Stomach (tissue), 4 donors: ENCODE data around the gene PTN.

ENCODE experiments used
- CTCF ChIP-seq, 7 experiments: fragments of 450-650 bp in 4 of 7; fragments of 200-600 bp in 3 of 7; sonication (generic) in 3 of 7; IDR thresholded peaks; one replicate each; pipeline ENCODE4 v1.5.1; 2016 to 2019; ENCODE audit warnings: antibody characterized with exemption in 7 of 7, control low read depth in 2 of 7, mild to moderate bottlenecking in 1 of 7
- EP300 ChIP-seq: sonication (generic); formaldehyde crosslinking; IDR thresholded peaks from one replicate; pipeline ENCODE4 v1.6.1; 2017; ENCODE audit warnings: antibody characterized with exemption
- POLR2A ChIP-seq, 4 donors: fragments of 450-650 bp; IDR thresholded peaks; one replicate each; pipeline ENCODE4 v1.6.1; 2016; ENCODE audit warnings: antibody characterized with exemption in 4 of 4, control low read depth in 2 of 4, mild to moderate bottlenecking in 1 of 4, moderate library complexity in 1 of 4
- POLR2AphosphoS5 ChIP-seq, 3 donors: sonication (generic); formaldehyde crosslinking; IDR thresholded peaks; one replicate each; pipeline ENCODE4 v1.6.1; 2016; ENCODE audit warnings: antibody characterized with exemption in 3 of 3

GRCh38 chr7:137269240-137269639 lies 74.3 kb downstream of the PTN start:
- TF ChIP-seq POLR2A (IDR thresholded peaks at IDR 0.05): no peak
- no peak for TF ChIP-seq CTCF (IDR thresholded peaks at IDR 0.05)
- no peak for TF ChIP-seq EP300
- TF ChIP-seq POLR2AphosphoS5 (IDR thresholded peaks at IDR 0.05): no peak
